ENCODE measurements around the gene AEBP2.

Gene AEBP2

DNA sequence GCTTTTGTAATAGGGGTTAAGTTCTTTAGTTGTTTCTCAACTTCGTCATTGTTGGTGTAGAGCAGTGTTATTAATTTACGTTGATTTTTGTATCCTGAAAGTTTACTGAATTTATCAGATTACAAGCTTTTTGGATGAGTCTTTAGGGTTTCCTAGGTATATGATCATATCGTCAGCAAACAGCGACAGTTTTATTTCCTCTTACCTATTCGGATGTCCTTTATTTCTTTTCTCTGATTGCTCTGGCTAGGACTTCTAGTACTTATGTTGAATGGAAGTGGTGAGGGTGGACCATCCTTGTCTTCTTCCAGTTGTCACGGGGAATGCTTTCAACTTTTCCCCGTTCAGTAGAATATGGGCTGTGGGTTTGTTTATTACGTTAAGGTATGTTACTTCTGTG lies 37.8 kb downstream of the AEBP2 start:
- Histone ChIP-seq H3K36me3 (peaks cover 87% of the 10 kb centered on the region), H4K20me1 (peaks cover 73% of the 10 kb centered on the region), H3K4me2 (no peak overlapping the region), H3K9me3 (peaks cover 50% of the 10 kb centered on the region), H3K27ac (no peak overlapping the region), H3K27me3 (no peaks in the 10 kb centered on the region), H3K9ac (no peak overlapping the region), H3K4me3 (no peak overlapping the region), H3K4me1 (no peaks in the 10 kb centered on the region)
- no peak for TF ChIP-seq Cebpa-rat (IDR thresholded peaks at IDR 0.05)

DNA sequence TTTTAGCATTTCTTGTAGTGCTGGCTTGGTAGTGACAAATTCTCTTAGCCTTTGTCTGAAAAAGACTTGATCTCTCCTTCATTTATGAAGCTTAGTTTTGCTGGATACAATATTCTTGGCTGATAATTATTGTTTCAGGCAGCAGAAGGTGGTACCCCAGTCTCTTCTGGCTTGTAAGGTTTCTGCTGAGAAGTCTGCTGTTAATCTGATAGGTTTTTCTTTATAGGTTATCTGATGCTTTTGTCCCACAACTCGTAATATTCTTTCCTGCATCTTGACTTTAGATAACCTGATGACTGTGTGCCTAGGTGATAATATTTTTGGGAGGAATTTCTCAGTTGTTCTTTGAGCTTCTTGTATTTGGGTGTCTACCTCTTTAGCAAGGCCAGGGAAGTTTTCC lies 41.2 kb downstream of the AEBP2 start:
- Histone ChIP-seq H3K4me3 (no peak overlapping the region), H3K4me2 (no peak overlapping the region), H4K20me1 (peaks cover 92% of the 10 kb centered on the region), H3K27me3 (no peaks in the 10 kb centered on the region), H3K27ac (no peak overlapping the region), H3K4me1 (no peaks in the 10 kb centered on the region), H3K9ac (no peak overlapping the region), H3K36me3 (peaks cover 96% of the 10 kb centered on the region), H3K9me3 (peaks cover 55% of the 10 kb centered on the region)
- no peak for TF ChIP-seq Cebpa-rat (IDR thresholded peaks at IDR 0.05)

GRCh38 chr12:19482036-19482435 lies 42.7 kb downstream of the AEBP2 start:
- Histone ChIP-seq H3K4me1 (no peaks in the 10 kb centered on the region), H3K27me3 (no peaks in the 10 kb centered on the region), H4K20me1 (peaks cover 92% of the 10 kb centered on the region), H3K36me3 (peaks cover 96% of the 10 kb centered on the region), H3K9ac (no peak overlapping the region), H3K27ac (no peak overlapping the region), H3K4me3 (no peak overlapping the region), H3K4me2 (no peak overlapping the region), H3K9me3 (peaks cover 46% of the 10 kb centered on the region)
- TF ChIP-seq Cebpa-rat (IDR thresholded peaks at IDR 0.05): no peak

GRCh38 chr12:19482551-19483109 lies 43.3 kb downstream of the AEBP2 start:
- TF ChIP-seq Cebpa-rat (IDR thresholded peaks at IDR 0.05): no peak
- Histone ChIP-seq H3K27ac (no peak overlapping the region), H3K4me2 (no peak overlapping the region), H4K20me1 (peaks cover 91% of the 10 kb centered on the region), H3K4me3 (no peak overlapping the region), H3K9ac (no peak overlapping the region), H3K27me3 (no peaks in the 10 kb centered on the region), H3K36me3 (peaks cover 95% of the 10 kb centered on the region), H3K4me1 (no peaks in the 10 kb centered on the region), H3K9me3 (peaks cover 44% of the 10 kb centered on the region)

- Histone ChIP-seq H3K4me2 (no peak overlapping the region), H3K27ac (no peak overlapping the region), H3K36me3 (peaks cover 92% of the 10 kb centered on the region), H3K4me1 (no peaks in the 10 kb centered on the region), H3K9me3 (peaks cover 41% of the 10 kb centered on the region), H4K20me1 (peaks cover 93% of the 10 kb centered on the region), H3K27me3 (no peaks in the 10 kb centered on the region), H3K9ac (no peak overlapping the region), H3K4me3 (no peak overlapping the region)
- no peak for TF ChIP-seq Cebpa-rat (IDR thresholded peaks at IDR 0.05)
These were observed 44.4 kb downstream of the AEBP2 start for GRCh38 chr12:19483727-19484126.

DNA sequence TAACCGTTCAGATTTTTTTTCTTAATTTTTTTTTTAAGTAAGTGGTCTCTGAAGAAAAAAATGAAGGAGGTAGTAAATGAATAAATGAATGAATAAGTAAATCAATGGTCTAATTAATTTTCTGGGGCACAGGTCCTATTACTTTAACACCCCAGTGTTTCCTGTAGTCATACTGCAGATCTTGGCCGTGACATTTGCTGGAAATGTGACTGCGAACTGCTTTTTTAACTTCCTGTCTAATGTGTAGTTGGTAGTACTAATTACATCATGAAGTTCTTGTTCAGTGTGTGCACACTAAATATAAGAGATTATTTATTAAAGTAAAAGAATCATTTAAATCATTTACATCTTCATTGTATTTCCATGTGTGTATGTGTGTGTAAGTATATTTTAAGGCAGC lies 45.4 kb downstream of the AEBP2 start:
- Histone ChIP-seq H3K27me3 (no peaks in the 10 kb centered on the region), H3K9me3 (peaks cover 34% of the 10 kb centered on the region), H3K4me1 (peaks cover under 1% of the 10 kb centered on the region; the same call in 1 of the 2 replicates), H4K20me1 (peaks cover 95% of the 10 kb centered on the region), H3K4me3 (no peak overlapping the region), H3K36me3 (peaks cover 92% of the 10 kb centered on the region), H3K27ac (no peak overlapping the region), H3K9ac (no peak overlapping the region), H3K4me2 (no peak overlapping the region)
- TF ChIP-seq Cebpa-rat (IDR thresholded peaks at IDR 0.05): no peak

- Histone ChIP-seq H3K9me3 (peaks cover 28% of the 10 kb centered on the region), H4K20me1 (peaks cover 94% of the 10 kb centered on the region), H3K4me1 (peaks cover 6% of the 10 kb centered on the region), H3K27ac (no peak overlapping the region), H3K4me3 (no peak overlapping the region), H3K36me3 (peaks cover 91% of the 10 kb centered on the region), H3K27me3 (no peaks in the 10 kb centered on the region), H3K4me2 (no peak overlapping the region), H3K9ac (no peak overlapping the region)
- TF ChIP-seq Cebpa-rat (IDR thresholded peaks at IDR 0.05): no peak
These were observed 45.9 kb downstream of the AEBP2 start for GRCh38 chr12:19485240-19485639.

DNA sequence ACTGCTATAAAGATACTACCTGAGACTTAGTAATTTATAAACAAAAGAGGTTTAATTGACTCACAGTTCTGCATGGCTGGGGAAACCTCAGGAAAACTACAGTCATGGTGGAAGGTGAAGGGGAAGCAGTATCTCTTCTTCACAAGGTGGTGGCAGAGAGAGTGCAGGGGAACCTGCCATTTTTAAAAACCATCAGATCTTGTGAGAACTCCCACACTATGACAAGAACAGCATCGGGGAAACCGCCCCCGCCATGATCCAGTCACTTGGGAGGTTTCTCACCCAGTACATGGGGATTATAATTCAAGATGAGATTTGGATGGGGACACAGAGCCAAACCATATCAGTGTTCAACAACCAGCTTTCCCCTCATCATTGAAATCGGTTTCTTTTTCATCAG lies 49.9 kb downstream of the AEBP2 start:
- Histone ChIP-seq H3K4me3 (no peak overlapping the region), H3K9me3 (peaks cover 9% of the 10 kb centered on the region; the same call in 1 of the 2 replicates), H3K4me1 (peaks cover 27% of the 10 kb centered on the region), H3K27ac (no peak overlapping the region), H4K20me1 (peaks cover 89% of the 10 kb centered on the region), H3K36me3 (peaks cover 77% of the 10 kb centered on the region), H3K9ac (no peak overlapping the region), H3K4me2 (no peak overlapping the region), H3K27me3 (no peaks in the 10 kb centered on the region)
- TF ChIP-seq Cebpa-rat (IDR thresholded peaks at IDR 0.05): no peak

DNA sequence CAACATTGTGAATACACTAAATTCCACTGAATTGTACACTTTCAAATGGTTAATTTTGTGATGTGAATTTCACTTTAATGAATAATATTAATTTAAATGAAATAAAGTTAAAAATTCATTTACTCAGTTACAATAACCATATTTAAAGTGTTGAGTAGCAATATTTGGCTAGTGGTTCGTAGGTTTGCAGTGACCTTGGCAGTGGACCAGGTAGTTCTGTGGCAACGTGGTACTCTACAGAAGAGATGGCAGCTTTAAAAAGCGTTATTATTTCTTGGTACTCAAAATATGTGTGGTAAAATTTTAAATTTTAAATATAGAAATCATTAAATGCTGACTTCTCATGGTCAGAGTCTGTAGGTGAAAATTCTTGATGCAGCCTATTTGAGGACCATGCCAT lies 51.6 kb downstream of the AEBP2 start:
- Histone ChIP-seq H3K9ac (no peak overlapping the region), H3K4me1 (peaks cover 27% of the 10 kb centered on the region), H3K9me3 (peaks cover 9% of the 10 kb centered on the region; the same call in 1 of the 2 replicates), H3K36me3 (peaks cover 76% of the 10 kb centered on the region), H3K4me2 (peak overlapping the region; percentile 57), H3K27me3 (no peaks in the 10 kb centered on the region), H3K4me3 (no peak overlapping the region), H3K27ac (no peak overlapping the region), H4K20me1 (peaks cover 86% of the 10 kb centered on the region)
- TF ChIP-seq Cebpa-rat (IDR thresholded peaks at IDR 0.05): no peak

DNA sequence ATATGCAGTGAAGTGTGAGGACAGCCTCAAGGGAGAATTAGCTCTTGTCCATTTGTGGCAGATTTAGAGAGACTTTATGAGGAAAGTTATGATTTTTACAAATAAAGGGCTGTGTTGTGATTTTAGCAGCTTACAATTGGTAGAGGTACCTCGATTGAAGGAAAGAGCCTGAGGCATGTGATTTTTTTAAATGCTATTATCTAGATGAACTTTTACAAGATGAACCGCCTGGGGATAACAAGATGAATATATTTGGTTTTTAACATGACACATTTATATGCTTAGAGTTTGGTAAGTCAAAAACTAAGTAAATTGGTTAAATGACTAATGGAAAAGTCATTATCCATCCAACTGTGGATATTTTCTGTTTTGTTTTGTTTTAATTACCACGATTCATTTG lies 52.6 kb downstream of the AEBP2 start:
- H3K9me3 ChIP-seq: peaks cover 9% of the 10 kb centered on the region; the same call in 1 of the 2 replicates
- peaks cover 74% of the 10 kb centered on the region for H3K36me3 ChIP-seq
- TF ChIP-seq Cebpa-rat (IDR thresholded peaks at IDR 0.05): no peak
- H3K27me3 ChIP-seq: no peaks in the 10 kb centered on the region
- H3K4me1 ChIP-seq: peaks cover 27% of the 10 kb centered on the region
- peaks cover 76% of the 10 kb centered on the region for H4K20me1 ChIP-seq
- no peak overlapping the region for H3K9ac ChIP-seq
- peak overlapping the region; percentile 57 for H3K4me2 ChIP-seq
- H3K4me3 ChIP-seq: no peak overlapping the region
- H3K27ac ChIP-seq: peak overlapping the region; percentile 13; the same call in 1 of the 2 replicates

Measured in BLaER1 (cell line).